HG02588 (cell line): Measurements from ENCODE around the gene CDK12.
"Not testable (repeated sequence)": the region's sequence is repeated elsewhere in the genome, so short reads cannot be mapped to it uniquely, and the experiment has no call there.

Experiments used
- ATAC-seq: cut with Tn5 transposase; IDR thresholded peaks from one replicate; pipeline ENCODE4 v1.9.1; 2021; ENCODE audit warnings: mild to moderate bottlenecking, moderate library complexity; ENCODE audit not compliant: unreplicated experiment

Gene CDK12

DNA sequence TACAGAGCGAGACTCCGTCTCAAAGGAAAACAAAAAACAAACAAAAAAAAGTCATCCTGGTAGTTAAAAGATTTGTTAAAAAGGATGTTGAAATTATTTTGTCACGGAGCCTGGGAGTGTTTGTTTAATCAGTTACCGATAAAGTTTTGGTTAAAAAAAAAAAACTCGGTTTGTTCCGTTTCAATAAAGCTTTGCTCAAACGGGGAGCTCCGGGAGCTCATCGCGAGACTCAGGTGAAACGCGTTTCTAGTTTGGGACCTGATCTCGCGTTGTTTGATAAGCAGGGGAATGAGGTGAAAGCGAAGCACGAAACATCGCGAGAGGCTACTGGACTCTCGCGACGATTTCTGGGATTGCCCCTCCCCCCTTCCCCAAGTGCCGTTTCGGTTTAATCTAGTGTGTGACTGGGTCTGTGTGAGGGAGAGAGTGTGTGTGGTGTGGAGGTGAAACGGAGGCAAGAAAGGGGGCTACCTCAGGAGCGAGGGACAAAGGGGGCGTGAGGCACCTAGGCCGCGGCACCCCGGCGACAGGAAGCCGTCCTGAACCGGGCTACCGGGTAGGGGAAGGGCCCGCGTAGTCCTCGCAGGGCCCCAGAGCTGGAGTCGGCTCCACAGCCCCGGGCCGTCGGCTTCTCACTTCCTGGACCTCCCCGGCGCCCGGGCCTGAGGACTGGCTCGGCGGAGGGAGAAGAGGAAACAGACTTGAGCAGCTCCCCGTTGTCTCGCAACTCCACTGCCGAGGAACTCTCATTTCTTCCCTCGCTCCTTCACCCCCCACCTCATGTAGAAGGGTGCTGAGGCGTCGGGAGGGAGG, at the start of gene CDK12:
Gene CDK12 (plus strand): TSS at position 374 of the 813 bp plus-strand sequence. CDS start 586 bp downstream, outside the sequence.
- ATAC-seq, result peak; percentile 52

DNA sequence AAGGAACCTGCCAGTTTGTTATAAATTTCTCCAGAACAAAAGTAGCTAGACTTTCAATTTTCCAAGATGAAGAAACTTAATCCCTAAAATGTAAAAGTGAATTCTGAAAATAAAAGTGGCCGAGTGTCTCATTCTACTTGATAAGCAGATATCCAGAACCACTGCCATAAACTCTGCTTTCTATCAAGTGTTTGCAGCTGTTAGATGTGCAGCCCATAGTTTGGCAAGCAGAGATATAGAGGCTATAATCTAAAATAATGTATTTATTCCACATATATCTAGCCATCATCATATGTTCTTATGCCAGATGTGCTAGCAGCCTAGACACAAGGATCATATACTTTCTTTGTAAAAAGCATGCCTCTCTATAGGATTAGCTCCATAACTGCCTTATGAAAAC, 45.1 kb upstream of the CDK12 start:
- ATAC-seq, result no peak

GRCh38 chr17:39429600-39429999, 31.7 kb upstream of the CDK12 start:
- no peak for ATAC-seq

DNA sequence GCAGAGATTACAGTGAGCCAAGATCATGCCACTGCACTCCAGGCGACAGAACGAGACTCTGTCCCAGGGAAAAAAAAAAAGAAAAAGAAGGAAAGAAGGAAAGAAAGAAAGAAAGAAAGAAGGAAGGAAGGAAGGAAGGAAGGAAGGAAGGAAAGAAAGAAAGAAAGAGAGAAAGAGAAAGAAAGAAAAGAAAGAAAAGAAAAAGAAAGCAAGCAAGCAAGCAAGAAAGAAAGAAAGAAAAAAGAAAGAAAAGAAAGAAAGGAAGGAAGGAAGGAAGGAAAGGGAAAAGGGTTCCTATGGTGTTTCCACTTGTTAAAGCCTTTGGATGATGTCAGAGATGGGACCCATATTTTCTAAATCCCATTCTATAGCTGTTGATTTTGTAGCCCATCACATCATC, 21.4 kb upstream of the CDK12 start:
- not testable (repeated sequence) for ATAC-seq

- no peak for ATAC-seq
Measured at GRCh38 chr17:39443326-39443725, 18.0 kb upstream of the CDK12 start.

GRCh38 chr17:39447561-39447960, 13.7 kb upstream of the CDK12 start:
- no peak for ATAC-seq

GRCh38 chr17:39450051-39450450, 11.2 kb upstream of the CDK12 start:
- ATAC-seq, result no peak

DNA sequence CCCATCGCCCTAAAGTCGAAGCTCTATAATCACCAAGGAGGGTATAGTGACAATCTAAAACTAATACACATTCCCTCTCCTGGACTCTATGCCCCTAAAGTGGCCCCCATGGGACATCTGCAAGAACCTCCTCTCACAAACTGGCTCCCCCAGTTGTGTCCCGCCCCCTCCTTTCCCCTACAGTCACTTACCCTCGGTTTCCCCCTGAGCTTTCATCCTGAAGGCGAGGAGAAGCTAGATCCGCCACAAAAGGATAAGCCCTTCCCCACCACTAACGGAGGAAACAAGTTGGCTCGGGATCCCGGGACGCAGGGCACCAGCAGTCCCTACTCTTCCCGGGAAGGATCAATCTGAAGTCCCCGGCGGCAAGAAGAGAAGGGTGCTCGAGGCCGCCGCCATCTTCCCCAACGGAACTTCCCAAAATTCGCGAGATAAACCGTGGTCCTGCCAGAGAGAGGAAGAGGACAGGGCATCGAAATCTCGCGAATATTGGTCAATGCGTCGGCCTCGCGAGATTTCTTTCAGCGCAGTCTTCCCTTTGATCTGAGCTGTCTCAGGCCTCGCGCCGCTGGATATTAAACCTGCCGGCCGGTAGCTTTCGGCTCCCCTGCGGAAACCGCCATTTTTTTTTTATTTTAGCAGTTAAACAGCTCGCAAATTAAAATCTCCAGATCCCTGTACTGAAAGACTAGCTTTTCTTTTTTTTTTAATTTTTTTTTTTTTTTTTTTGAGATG, 10.3 kb upstream of the CDK12 start, which contains the start of gene MED1:
Gene MED1 (minus strand): TSS at position 417 of the 735 bp plus-strand sequence. CDS start 201 bp downstream, at position 216.
- ATAC-seq, result peak; percentile 88

DNA sequence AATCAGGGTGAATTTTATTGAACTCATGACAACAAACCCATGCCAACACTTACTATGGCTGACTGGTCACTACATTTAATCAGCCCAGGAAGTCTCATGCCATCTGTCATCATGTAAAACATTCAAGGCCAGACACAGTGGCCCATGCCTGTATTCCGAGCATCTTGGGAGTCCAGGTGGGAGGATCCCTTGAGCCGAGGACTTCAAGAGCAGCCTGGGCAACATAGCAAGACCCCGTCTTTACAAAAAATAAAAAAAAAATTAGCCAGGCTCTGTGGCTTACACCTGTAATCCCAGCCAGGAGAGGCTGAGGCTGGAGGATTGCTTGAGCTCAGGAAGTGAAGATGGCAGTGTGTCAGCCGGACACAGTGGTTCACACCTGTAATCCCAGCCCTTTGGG, 5.4 kb upstream of the CDK12 start:
- ATAC-seq, result no peak

DNA sequence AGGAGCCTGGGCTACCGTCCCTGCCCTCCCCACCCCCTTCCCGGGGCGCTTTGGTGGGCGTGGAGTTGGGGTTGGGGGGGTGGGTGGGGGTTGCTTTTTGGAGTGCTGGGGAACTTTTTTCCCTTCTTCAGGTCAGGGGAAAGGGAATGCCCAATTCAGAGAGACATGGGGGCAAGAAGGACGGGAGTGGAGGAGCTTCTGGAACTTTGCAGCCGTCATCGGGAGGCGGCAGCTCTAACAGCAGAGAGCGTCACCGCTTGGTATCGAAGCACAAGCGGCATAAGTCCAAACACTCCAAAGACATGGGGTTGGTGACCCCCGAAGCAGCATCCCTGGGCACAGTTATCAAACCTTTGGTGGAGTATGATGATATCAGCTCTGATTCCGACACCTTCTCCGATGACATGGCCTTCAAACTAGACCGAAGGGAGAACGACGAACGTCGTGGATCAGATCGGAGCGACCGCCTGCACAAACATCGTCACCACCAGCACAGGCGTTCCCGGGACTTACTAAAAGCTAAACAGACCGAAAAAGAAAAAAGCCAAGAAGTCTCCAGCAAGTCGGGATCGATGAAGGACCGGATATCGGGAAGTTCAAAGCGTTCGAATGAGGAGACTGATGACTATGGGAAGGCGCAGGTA, 762 bp downstream of the CDK12 start:
- no peak for ATAC-seq

- no peak for ATAC-seq
Measured at GRCh38 chr17:39462631-39463375, 1.5 kb downstream of the CDK12 start.

- ATAC-seq, result not testable (repeated sequence)
Measured at GRCh38 chr17:39464639-39465181, 3.4 kb downstream of the CDK12 start.

DNA sequence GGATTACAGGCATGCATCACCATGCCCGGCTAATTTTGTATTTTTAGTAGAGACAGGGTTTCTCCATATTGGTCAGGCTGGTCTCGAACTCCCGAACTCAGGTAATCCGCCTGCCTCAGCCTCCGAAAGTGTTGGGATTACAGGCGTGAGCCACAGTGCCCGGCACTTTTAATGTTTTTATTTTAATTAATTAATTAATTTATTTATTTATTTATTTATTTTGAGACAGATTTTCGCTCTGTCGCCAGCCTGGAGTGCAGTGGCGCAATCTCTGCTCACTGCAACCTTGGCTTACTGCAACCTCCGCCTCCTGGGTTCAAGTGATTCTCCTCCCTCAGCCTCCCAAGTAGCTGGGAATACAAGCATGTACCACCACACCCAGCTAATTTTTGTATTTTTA, 7.3 kb downstream of the CDK12 start:
- ATAC-seq, result not testable (repeated sequence)

DNA sequence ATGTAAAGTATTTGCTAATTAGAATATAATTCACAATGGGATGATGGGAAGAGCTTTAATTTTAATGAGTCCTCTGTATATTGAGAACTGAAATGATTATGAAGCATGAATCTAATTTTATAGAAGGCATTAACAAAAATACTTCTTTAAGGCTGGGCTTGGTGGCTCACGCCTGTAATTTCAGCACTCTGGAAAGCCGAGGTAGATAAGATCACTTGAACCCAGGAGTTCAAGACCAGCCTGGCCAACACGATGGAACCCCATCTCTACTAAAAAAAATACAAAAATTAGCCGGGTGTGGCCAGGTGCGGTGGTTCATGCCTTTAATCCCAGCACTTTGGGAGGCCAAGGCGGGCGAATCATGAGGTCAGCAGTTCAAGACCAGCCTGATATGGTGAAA, 12.0 kb downstream of the CDK12 start:
- ATAC-seq, result no peak

- ATAC-seq, result not testable (repeated sequence)
Measured at GRCh38 chr17:39479631-39480030, 18.3 kb downstream of the CDK12 start.

DNA sequence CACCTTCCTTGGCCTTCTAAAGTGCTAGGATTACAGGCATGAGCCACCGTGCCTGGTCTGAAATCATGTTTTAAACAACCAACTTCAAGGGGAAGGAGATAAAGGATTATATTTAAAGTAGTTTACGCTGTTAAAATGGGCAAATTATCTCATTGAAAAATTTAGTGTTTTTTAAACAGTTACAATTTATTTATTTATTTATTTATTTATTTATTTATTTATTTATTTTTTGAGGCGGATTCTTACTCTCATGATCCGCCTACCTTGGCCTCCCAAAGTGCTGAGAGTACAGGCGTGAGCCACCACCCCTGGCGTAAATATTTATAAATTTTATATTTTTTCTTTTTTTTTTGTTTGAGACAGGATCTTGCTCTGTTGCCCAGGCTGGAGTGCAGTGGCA, 22.2 kb downstream of the CDK12 start:
- no peak for ATAC-seq

DNA sequence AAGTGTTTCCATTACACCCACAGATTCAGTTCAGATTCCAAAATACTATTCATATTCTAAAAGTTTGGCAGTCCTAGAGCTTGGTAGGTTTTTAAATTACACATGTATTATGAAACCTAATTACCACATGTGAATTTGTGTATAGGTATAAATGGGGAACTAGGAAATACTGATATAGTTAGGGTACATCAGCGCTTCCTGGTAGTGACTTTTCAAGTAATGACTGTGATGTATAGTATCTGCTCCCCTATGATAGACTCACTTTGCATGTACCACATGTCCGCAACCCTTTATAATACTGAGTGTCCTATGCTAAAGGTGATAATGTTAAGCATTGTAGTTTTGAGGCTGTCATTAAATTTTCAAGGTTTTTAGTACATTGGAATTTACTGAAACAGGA, 22.9 kb downstream of the CDK12 start:
- ATAC-seq, result no peak

DNA sequence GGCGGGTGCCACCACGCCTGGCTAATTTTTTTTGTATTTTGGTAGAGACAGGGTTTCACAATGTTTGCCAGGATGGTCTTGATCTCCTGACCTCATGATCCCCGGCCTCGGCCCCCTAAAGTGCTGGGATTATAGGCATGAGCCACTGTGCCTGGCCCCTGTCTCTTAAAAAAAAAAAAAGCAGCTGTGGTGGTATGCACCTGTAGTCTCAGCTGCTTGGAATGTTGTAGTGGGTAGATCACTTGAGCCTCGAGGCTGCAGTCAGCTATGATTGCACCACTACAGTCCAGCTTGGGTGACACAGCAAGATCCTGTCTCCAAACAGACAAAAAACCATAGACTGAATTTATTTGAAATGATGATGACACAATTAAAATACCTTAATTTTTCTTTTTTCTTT, 24.3 kb downstream of the CDK12 start:
- no peak for ATAC-seq

DNA sequence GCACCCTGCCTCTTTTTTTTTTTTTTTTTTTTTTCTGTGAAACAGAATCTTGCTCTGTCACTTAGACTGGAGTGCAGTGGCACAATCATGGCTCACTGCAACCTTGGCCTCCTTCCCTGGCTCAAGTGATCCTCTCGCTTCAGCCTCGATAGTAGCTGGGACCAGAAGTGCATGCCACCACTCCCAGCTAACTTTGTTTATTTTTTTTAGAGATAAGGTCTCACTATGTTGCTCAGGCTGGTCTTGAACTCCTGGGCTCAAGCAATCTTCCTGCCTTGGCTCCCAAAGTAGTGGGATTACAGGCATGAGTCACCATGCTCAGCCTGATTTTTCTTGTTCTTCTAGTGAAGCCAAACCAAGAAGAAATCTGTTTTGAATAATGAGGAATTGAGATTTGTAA, 25.0 kb downstream of the CDK12 start:
- ATAC-seq, result no peak

- not testable (repeated sequence) for ATAC-seq
Measured at GRCh38 chr17:39487490-39487889, 26.2 kb downstream of the CDK12 start.

DNA sequence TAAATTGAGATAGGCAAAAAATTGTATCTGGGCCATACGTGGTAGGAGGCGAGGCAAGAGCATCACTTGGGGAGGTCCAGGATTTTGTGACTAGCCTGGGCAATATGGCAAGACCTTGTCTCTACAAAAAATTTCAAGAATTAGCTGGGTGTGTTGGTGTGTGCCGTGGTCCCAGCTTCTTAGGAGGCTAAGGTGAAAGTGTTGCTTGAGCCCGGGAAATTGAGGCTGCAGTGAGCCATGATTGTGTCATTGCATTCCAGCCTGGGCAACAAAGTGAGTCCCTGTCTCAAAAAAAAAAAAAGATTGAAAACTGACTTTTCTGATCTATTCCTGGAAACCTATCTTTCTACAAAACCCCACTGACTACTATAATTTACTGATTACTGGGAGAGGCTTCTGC, 26.7 kb downstream of the CDK12 start:
- ATAC-seq, result no peak
